ENCODE measurements around the gene PLXNA4. TPM values are rescaled to one million over a fixed set of nuclear protein-coding genes. Genes with fewer than 3 reads are reported as not detected.

Gene PLXNA4
- total and polyA plus RNA-seq, 4 donors, result 0.04 to 1.1 (median 0.41) TPM

- DNase-seq (ENCODE audit: low spot score), result no peak
- H3K4me1 ChIP-seq (ENCODE audit: control insufficient read depth in 4 of 4, insufficient read depth in 4 of 4, low read length in 3 of 4), result no peaks in the 10 kb centered on the region
- no peaks in the 10 kb centered on the region for H3K36me3 ChIP-seq (ENCODE audit: control insufficient read depth in 4 of 4, insufficient read depth in 3 of 4, low read depth in 1 of 4, low read length in 3 of 4)
- H3K9ac ChIP-seq (ENCODE audit: low read depth in 1 of 2, low read length in 2 of 2), result no peak overlapping the region
- H3K27ac ChIP-seq (ENCODE audit: low read depth in 1 of 2, low read length in 2 of 2), result no peak overlapping the region
- no peak overlapping the region for H3K4me3 ChIP-seq (ENCODE audit: low read depth in 1 of 3, low read length in 3 of 3)
- no peaks in the 10 kb centered on the region for H3K9me3 ChIP-seq (ENCODE audit: control insufficient read depth in 4 of 4, low read length in 3 of 4)
- WGBS, result 83% methylated on average over 9 of the region's 9 CpGs
- no peaks in the 10 kb centered on the region for H3K27me3 ChIP-seq (ENCODE audit: control insufficient read depth in 4 of 4, insufficient read depth in 4 of 4, low read length in 3 of 4)
- TF ChIP-seq TAF1 (conservative IDR thresholded peaks at IDR 0.05), result no peak
- TF ChIP-seq SP1 (IDR thresholded peaks at IDR 0.05), result no peak
- no peak for TF ChIP-seq HNF4A (conservative IDR thresholded peaks at IDR 0.05)
- TF ChIP-seq RXRA (IDR thresholded peaks at IDR 0.05), result no peak
- no peak for TF ChIP-seq JUND (IDR thresholded peaks at IDR 0.05)
- TF ChIP-seq GABPA (IDR thresholded peaks at IDR 0.05 in 1 of 2, conservative IDR thresholded peaks at IDR 0.05 in 1 of 2), result no peak
- no peak for TF ChIP-seq FOXA1 (IDR thresholded peaks at IDR 0.05)
- no peak for TF ChIP-seq RAD21 (IDR thresholded peaks at IDR 0.05)
- TF ChIP-seq FOXA2 (IDR thresholded peaks at IDR 0.05), result no peak
- TF ChIP-seq, protein P1, sequence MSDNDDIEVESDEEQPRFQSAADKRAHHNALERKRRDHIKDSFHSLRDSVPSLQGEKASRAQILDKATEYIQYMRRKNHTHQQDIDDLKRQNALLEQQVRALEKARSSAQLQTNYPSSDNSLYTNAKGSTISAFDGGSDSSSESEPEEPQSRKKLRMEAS (IDR thresholded peaks at IDR 0.05), result no peak
- TF ChIP-seq, protein P2, sequence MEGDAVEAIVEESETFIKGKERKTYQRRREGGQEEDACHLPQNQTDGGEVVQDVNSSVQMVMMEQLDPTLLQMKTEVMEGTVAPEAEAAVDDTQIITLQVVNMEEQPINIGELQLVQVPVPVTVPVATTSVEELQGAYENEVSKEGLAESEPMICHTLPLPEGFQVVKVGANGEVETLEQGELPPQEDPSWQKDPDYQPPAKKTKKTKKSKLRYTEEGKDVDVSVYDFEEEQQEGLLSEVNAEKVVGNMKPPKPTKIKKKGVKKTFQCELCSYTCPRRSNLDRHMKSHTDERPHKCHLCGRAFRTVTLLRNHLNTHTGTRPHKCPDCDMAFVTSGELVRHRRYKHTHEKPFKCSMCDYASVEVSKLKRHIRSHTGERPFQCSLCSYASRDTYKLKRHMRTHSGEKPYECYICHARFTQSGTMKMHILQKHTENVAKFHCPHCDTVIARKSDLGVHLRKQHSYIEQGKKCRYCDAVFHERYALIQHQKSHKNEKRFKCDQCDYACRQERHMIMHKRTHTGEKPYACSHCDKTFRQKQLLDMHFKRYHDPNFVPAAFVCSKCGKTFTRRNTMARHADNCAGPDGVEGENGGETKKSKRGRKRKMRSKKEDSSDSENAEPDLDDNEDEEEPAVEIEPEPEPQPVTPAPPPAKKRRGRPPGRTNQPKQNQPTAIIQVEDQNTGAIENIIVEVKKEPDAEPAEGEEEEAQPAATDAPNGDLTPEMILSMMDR (IDR thresholded peaks at IDR 0.05; ENCODE audit: low read depth, low read length, missing input control), result no peak
- TF ChIP-seq ATF3 (IDR thresholded peaks at IDR 0.05), result no peak
These were observed 159.0 kb downstream of the PLXNA4 start for GRCh38 chr7:132417103-132417906.

- TF ChIP-seq ZBTB33 (IDR thresholded peaks at IDR 0.05) (no peak), EGR1 (IDR thresholded peaks at IDR 0.05; ENCODE audit: low read depth in 2 of 2) (no peak), FOXA2 (IDR thresholded peaks at IDR 0.05) (no peak), FOXA1 (IDR thresholded peaks at IDR 0.05) (no peak), YY1 (IDR thresholded peaks at IDR 0.05) (no peak), NR2F2 (IDR thresholded peaks at IDR 0.05) (no peak), RAD21 (IDR thresholded peaks at IDR 0.05) (no peak), TAF1 (conservative IDR thresholded peaks at IDR 0.05) (no peak)
- Histone ChIP-seq H3K9ac (ENCODE audit: low read depth in 1 of 2, low read length in 2 of 2) (no peak overlapping the region), H3K4me1 (ENCODE audit: control insufficient read depth in 4 of 4, insufficient read depth in 4 of 4, low read length in 3 of 4) (no peaks in the 10 kb centered on the region), H3K27me3 (ENCODE audit: control insufficient read depth in 4 of 4, insufficient read depth in 4 of 4, low read length in 3 of 4) (no peaks in the 10 kb centered on the region), H3K27ac (ENCODE audit: low read depth in 1 of 2, low read length in 2 of 2) (no peak overlapping the region), H3K36me3 (ENCODE audit: control insufficient read depth in 4 of 4, insufficient read depth in 3 of 4, low read depth in 1 of 4, low read length in 3 of 4) (no peaks in the 10 kb centered on the region), H3K9me3 (ENCODE audit: control insufficient read depth in 4 of 4, low read length in 3 of 4) (no peaks in the 10 kb centered on the region), H3K4me3 (ENCODE audit: low read depth in 1 of 3, low read length in 3 of 3) (no peak overlapping the region)
- 93% methylated on average over 2 of the region's 2 CpGs for WGBS
- DNase-seq (ENCODE audit: low spot score), result no peak
These were observed 159.9 kb downstream of the PLXNA4 start for GRCh38 chr7:132416395-132416794.
